GM19395 (cell line): Measurements from ENCODE around the gene STX4.
"Not testable (repeated sequence)": the region's sequence is repeated elsewhere in the genome, so short reads cannot be mapped to it uniquely, and the experiment has no call there.

Experiments
- ATAC-seq: cut with Tn5 transposase; IDR thresholded peaks from one replicate; pipeline ENCODE4 v1.9.1; 2021; ENCODE audit warnings: mild to moderate bottlenecking, moderate library complexity; ENCODE audit not compliant: unreplicated experiment

STX4 gene

GRCh38 chr16:30997725-30998711 is 35.3 kb upstream of the STX4 start:
- ATAC-seq: no peak

- ATAC-seq: no peak
Observed at GRCh38 chr16:30998852-30999761, 34.3 kb upstream of the STX4 start.

DNA sequence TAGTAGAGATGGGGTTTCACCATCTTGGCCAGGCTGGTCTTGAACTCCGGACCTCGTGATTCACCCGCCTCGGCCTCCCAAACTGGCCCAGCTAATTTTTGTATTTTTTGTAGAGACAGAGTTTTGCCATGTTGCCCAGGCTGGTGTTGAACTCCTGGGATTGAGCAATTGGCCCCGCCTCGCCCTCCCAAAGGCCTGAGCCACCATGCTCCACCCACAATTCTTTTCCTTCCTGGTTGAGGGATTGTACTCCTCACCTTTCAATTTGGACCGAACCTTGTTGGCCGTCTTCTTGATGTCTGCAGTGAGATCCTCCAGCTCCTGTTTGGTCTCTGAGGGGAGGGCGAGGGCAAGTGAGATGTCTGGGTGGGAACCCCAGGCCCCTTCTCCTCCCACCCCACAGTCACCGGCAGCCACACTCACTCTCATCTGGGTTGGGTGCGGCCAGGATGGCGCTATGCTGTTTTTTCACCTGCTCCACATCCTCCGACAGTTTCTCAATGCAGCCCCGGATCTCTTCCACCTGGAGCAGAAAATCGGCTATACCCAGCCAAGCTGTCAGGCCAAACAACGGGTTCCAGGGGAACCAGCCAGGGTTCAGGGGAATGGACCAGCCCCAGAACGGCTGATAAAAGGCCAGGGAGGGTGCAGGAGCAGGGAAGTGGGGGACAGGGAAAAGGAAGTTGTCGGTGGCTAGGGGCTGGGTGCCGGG is 32.5 kb upstream of the STX4 start:
- no peak for ATAC-seq

DNA sequence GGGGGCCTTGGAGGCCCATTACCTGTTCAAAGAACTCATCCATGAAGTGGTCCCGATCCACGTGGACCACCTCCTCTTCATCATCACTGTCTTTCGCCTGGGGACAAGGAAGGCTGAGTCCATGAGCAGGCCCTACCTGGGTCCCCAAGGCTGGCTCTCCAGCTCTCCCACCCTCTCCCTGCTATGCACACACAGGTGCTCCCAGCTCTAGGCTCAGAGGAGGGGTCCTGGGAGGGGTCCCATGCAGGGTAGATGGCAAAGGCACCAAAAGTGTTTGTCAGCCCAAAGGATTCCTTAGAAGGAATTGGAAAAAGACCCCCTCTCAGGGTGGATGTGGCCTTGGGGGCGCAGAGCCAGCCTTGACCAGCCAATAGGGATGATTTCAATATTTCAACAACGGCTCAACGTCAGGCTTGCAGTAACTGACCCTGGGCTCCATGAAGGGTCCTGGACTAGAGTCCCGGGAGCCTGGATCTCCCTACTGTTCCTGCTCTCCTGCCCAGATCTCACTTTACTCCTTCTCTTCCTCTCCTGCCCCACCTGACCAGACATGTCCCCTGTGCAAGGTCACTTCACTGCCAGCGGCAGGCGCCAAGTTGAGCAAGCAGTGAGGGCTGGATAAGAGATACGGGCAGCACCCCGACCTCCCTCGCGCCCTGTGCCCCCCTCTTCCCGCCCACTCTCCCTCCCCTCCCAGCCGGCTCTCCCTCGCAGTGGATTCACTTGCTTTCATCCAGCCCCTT is 31.7 kb upstream of the STX4 start:
- ATAC-seq: no peak

- no peak for ATAC-seq
Observed at GRCh38 chr16:31002250-31002700, 31.1 kb upstream of the STX4 start.

- ATAC-seq: no peak
Observed at GRCh38 chr16:31002862-31003341, 30.5 kb upstream of the STX4 start.

DNA sequence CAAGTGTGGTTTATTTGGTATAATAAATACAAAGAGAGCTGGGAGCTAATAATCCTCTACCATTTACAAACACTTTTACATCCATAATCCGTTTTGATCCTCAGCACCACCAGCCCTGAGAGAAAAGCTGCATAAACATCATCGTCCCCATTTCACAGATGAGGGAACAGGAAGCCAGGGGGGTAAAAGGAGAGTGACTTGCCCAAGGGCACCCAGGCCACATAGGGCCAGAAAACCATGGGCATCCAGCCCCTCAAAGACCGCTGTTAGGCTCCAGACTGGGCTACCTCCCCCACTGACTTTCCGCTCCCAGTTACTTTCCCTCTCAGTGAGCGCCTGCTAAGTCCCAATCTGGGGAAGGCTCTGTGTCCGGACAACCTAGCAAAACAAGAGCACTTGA is 29.6 kb upstream of the STX4 start:
- ATAC-seq: no peak

- ATAC-seq: no peak
Observed at GRCh38 chr16:31004658-31005057, 28.7 kb upstream of the STX4 start.

DNA sequence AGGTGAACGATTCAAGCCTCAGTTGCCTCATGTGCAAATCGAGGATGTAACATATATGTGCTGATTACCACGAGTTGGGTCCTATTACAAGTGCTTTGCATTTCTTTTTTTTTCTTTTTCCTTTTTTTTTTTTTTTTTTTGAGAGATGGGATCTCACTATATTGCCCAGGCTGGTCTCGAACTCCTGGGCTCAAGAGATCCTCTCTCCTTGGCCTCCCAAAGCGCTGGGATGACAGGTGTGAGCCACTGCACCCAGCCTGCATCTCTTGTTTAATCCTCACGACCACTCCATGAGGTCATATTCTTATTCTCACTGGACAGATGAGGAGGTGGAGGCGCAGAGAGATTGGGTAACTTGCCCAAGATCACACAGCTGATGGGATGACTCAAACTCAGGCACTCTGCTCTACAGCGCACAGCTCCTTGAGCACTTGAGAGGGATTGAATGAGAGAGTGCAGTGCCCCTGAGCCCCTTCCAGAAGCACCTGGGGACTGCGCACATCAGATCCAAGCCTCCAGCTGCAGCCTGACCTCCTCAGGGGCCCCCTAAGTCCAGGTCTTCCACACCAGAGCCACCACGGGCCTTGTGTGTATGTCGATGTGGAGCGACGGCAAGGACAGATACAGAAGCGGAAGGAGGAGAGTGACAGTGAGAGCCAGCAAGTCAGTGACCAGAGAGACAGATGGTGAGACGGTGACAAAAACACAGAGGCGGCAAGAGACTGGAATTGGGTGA is 27.8 kb upstream of the STX4 start:
- ATAC-seq: no peak

DNA sequence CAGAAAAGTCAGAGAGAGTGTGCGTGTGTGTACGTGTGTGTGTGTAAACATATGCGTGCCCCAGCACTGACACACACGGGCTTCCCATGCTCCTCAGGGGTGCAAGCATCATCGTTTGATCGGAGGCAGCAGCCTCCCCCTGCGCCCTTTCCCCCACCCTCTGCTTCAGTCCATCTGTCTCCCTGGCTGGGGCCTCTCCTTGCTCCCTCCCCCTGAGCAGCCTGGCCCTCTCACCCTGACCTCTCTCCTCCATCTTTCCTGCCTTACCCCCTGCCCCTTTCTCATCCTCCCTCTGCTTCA is 27.3 kb upstream of the STX4 start:
- no peak for ATAC-seq

DNA sequence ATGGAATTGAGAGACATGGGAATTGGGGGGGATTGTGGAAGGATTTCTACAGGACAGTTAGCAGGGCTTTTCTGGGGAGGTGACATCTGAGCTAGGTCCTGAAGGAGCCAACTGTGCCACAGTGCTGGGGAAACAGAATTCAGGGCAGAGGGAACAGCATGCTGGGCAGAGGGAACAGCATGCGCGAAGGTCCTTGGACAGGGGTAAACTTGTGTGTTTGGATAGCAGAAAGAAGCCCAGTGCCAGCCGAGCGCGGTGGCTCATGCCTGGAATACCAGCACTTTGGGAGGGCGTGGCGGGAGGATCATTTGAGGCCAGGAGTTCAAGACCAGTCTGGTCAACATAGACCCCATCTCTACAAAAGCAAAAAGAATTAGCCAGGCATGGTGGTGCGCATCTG is 26.8 kb upstream of the STX4 start:
- no peak for ATAC-seq

GRCh38 chr16:31007684-31008083 is 25.7 kb upstream of the STX4 start:
- ATAC-seq: no peak

- ATAC-seq: no peak
Observed at GRCh38 chr16:31008149-31008548, 25.2 kb upstream of the STX4 start.

GRCh38 chr16:31008551-31008950 is 24.8 kb upstream of the STX4 start:
- ATAC-seq: no peak

DNA sequence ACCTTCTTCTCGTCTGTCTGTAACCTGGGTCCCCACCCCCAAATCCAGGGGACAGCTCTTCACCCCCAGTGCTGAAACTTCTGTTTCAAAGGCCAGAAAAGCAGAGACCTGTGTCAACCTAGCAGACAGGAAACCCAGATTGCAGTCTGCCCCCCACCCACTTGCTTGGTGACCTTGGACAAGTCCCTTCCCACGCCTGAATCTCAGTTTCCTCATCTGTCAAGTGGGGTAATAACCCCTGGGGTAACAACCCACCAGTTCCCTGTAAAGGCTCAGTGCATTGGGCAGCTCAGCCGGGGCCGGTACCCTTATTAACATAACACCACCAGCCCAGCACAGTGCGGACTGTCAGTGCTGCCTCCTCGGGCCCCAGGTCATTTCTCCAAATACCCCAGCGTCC is 24.2 kb upstream of the STX4 start:
- ATAC-seq: no peak

DNA sequence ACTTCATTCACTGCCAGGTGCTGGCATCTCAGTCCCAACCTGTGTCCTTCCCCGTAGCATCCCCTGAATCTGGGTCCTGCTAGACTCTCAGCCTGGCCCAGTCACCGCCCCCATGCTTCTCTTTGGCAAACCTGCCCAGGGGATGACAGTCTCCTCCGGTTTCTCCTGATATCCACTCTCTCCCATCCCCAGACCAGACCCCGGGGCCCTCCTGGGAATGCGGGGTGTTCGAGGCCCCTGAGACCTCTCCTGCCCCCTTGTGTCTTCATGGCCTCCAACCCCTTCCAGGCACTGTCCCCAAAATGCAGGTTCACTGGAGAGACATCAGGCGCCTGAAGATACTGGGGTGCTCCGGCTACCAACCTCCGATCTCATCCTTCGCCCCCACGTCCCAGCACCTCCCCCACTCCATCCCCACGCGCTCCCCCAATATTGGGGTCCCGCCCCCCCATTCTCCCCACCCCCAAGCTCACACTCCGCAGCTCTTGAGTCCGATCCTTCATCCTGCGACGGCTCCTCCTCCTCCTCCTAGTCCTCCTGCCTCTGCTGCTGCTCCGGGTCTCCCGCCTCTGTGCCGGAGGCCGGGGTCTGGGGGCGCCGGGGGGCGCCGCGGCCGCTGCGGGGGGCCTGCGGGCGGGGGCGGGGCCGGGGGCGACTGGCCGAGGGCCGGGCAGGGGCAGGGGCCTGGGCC is 23.3 kb upstream of the STX4 start:
- no peak for ATAC-seq

DNA sequence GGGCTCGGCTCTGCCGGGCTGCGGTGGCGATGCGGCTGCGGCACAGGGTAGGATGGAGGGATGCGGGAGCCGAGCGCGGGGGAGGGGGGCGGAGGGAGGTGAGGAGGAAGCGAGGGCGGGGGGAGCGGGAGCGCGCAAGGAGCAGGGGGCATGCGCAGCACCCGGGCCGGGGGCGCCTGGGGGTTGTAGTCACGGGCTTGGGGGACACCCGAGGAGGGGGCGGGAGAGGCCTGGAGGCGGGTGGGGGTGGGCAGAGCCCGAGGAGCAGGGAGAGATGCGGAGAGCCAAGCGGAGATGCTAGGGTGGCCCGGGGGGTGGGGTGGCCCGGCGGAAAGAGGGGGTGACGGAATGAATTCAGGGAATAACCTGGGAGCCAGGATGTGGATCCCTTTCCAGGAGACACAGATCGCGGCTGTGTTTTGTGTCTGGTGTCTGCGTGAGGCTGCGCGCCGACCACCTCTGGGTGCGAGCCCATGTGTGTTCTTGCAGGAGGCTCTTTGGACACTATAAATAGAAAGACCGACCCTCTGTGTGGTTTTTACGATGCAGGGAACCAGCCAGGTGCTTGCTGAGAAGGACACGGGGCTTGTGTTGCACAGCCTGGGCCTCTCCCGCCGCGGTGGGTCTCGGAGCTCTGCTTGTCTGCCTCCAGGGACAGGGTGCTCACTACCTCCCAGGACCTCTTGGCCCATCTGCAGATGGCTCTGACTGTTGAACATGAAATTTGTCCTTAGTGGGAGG is 22.6 kb upstream of the STX4 start, which contains the start of gene STX1B:
TSS of gene STX1B (minus strand) at position 54 of the 741 bp plus-strand sequence. CDS start 242 bp downstream, outside the sequence.
- no peak for ATAC-seq

GRCh38 chr16:31011815-31012214 is 21.5 kb upstream of the STX4 start:
- not testable (repeated sequence) for ATAC-seq
